Measurements from ENCODE around the gene TPBG.

TPBG gene

DNA sequence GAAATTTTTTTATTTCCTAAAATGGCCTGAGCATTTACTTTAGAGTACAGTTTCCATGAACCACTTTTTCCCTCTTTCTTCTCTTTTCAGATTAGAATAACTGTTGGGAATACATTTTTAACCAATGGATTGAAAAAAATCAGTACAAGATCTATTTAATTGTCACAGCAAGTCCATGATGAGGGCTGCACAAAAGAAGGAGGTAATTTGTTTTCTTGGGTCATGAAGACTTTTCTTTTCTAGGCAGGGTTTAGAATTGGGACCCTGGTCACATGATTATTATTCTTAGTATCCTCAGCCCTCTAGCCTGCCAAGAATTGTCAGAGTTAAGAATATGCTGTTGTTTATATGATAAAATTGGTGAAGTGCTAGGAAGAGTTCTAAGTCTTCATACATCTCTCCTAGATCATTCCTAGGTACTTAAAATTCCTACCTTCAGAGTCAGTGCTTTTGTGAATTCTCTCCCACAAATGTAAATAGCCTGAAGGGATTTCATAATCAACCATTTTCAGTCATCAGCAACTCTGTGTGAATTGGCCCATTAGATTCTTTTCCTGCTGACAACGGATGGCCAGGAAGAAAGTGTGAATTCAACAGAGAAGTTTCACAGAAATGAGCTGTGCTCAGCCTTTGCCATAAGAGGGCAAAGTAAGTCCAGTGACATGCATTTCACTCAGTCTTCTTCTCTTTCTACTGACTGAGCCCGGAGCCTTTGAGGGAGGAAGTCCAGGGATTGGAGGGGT, 32.4 kb upstream of the TPBG start:
- H3K27ac ChIP-seq (ENCODE audit: poor library complexity, severe bottlenecking): peak overlapping the region; percentile 55
- H3K36me3 ChIP-seq (ENCODE audit: low read depth): no peaks in the 10 kb centered on the region
- ATAC-seq (ENCODE audit: low read depth): peak; percentile 96
- TF ChIP-seq, protein P1, sequence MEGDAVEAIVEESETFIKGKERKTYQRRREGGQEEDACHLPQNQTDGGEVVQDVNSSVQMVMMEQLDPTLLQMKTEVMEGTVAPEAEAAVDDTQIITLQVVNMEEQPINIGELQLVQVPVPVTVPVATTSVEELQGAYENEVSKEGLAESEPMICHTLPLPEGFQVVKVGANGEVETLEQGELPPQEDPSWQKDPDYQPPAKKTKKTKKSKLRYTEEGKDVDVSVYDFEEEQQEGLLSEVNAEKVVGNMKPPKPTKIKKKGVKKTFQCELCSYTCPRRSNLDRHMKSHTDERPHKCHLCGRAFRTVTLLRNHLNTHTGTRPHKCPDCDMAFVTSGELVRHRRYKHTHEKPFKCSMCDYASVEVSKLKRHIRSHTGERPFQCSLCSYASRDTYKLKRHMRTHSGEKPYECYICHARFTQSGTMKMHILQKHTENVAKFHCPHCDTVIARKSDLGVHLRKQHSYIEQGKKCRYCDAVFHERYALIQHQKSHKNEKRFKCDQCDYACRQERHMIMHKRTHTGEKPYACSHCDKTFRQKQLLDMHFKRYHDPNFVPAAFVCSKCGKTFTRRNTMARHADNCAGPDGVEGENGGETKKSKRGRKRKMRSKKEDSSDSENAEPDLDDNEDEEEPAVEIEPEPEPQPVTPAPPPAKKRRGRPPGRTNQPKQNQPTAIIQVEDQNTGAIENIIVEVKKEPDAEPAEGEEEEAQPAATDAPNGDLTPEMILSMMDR (IDR thresholded peaks at IDR 0.05; ENCODE audit: poor library complexity, severe bottlenecking): peak; percentile 56
- H3K4me3 ChIP-seq (ENCODE audit: severe bottlenecking): no peak overlapping the region
- H3K9me3 ChIP-seq (ENCODE audit: severe bottlenecking): no peaks in the 10 kb centered on the region
- peaks cover 22% of the 10 kb centered on the region for H3K4me1 ChIP-seq (ENCODE audit: insufficient read depth, poor library complexity, severe bottlenecking)
- no peak for DNase-seq (ENCODE audit: low spot score)
- H3K27me3 ChIP-seq (ENCODE audit: insufficient read depth, poor library complexity, severe bottlenecking): no peaks in the 10 kb centered on the region

DNA sequence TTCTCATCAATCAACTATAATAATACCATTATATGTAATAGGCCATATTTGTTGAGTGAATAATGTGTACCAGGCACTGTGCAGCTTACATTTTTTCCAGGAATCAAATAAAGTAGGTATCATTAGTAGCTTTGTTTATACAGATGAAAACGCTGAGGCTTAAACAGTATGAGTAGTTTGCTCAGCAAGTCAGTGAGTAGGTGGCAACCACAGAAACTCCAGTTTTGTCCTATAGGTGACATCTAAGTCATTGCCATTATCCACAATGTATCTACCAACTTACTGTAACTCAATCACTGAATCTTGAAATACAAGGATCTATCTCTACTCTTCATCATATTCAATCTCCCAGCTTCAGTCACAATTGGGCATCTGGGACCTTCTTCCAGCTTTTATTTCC, 29.8 kb upstream of the TPBG start:
- no peaks in the 10 kb centered on the region for H3K9me3 ChIP-seq (ENCODE audit: severe bottlenecking)
- DNase-seq (ENCODE audit: low spot score): no peak
- no peaks in the 10 kb centered on the region for H3K36me3 ChIP-seq (ENCODE audit: low read depth)
- no peaks in the 10 kb centered on the region for H3K27me3 ChIP-seq (ENCODE audit: insufficient read depth, poor library complexity, severe bottlenecking)
- no peak overlapping the region for H3K27ac ChIP-seq (ENCODE audit: poor library complexity, severe bottlenecking)
- H3K4me1 ChIP-seq (ENCODE audit: insufficient read depth, poor library complexity, severe bottlenecking): peaks cover 30% of the 10 kb centered on the region
- no peak overlapping the region for H3K4me3 ChIP-seq (ENCODE audit: severe bottlenecking)
- ATAC-seq (ENCODE audit: low read depth): no peak
- TF ChIP-seq, protein P1 (IDR thresholded peaks at IDR 0.05; ENCODE audit: poor library complexity, severe bottlenecking): no peak

DNA sequence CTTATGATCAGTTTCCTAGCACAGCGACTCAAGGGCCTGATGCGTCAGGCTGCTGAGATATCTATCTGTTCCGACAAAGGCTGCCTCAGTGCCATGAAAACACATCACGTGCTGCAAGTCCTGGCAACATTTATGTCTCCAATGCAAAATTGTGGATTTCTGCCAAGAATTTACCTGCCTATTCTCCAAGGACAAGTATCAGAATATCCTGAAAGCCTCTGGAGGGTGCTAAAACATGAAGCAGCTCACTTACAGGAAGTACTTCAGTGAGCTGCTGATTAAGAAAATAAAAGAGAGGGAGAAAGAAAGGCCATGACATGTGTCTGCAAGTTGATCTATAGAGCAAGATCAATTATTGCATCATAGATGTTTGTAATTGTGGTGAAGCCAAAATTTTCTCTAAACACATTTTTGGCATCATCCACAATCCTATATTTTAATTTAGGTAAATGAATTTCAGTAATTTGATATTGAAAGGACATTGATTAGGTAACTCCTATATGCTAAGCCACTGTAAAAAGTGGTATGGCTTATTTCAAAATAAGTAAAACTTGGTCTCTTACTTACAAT, 25.8 kb upstream of the TPBG start:
- Histone ChIP-seq H3K27me3 (ENCODE audit: insufficient read depth, poor library complexity, severe bottlenecking) (no peaks in the 10 kb centered on the region), H3K9me3 (ENCODE audit: severe bottlenecking) (no peaks in the 10 kb centered on the region), H3K27ac (ENCODE audit: poor library complexity, severe bottlenecking) (peak overlapping the region; percentile 7), H3K36me3 (ENCODE audit: low read depth) (no peaks in the 10 kb centered on the region), H3K4me1 (ENCODE audit: insufficient read depth, poor library complexity, severe bottlenecking) (peaks cover 8% of the 10 kb centered on the region), H3K4me3 (ENCODE audit: severe bottlenecking) (no peak overlapping the region)
- TF ChIP-seq, protein P1 (IDR thresholded peaks at IDR 0.05; ENCODE audit: poor library complexity, severe bottlenecking): peak; percentile 51
- DNase-seq (ENCODE audit: low spot score) (no peak), ATAC-seq (ENCODE audit: low read depth) (peak; percentile 85)

DNA sequence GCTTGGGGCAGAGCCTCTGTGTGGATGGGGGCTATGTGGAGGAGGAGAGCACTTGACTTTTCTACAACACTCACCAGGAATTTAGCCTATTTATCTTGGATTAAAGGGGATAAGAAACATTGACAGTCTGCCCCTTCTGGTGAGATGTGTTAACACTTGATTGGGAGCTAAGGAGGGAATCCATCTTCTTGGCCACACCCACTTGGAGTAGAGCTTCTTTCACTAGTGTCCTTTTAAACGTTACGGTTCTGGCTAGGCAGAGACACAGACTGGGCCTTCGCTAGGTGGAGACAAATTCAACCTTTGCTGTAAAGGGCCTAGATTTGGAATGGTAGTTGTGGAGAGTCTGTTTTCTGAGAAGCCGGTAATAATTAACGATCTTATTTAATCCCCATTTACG, 15.5 kb upstream of the TPBG start:
- ATAC-seq (ENCODE audit: low read depth) (no peak), DNase-seq (ENCODE audit: low spot score) (no peak)
- peaks cover 1% of the 10 kb centered on the region for H3K9me3 ChIP-seq (ENCODE audit: severe bottlenecking)
- H3K27ac ChIP-seq (ENCODE audit: poor library complexity, severe bottlenecking): no peak overlapping the region
- no peaks in the 10 kb centered on the region for H3K4me1 ChIP-seq (ENCODE audit: insufficient read depth, poor library complexity, severe bottlenecking)
- no peak overlapping the region for H3K4me3 ChIP-seq (ENCODE audit: severe bottlenecking)
- no peaks in the 10 kb centered on the region for H3K27me3 ChIP-seq (ENCODE audit: insufficient read depth, poor library complexity, severe bottlenecking)
- no peaks in the 10 kb centered on the region for H3K36me3 ChIP-seq (ENCODE audit: low read depth)
- TF ChIP-seq, protein P1 (IDR thresholded peaks at IDR 0.05; ENCODE audit: poor library complexity, severe bottlenecking): no peak

DNA sequence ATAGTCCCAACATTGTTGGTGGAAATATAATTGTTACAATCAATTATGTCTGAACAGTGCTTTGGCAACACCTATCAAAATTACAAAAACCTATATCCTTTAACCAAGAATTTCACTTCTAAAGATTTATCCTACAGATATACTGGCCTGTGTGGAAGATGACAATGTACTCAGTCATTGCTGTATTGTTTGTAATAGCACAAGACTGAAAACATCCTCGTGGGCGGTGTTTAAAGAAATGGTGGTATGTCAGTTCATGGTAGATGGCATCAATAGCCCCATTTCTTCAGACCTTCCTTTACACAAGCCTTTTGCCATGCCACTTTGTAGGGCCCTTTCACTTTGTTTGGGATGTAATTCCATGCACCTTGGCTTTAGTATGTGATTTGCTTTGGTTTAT, 9.8 kb upstream of the TPBG start:
- Histone ChIP-seq H3K27ac (ENCODE audit: poor library complexity, severe bottlenecking) (no peak overlapping the region), H3K27me3 (ENCODE audit: insufficient read depth, poor library complexity, severe bottlenecking) (no peaks in the 10 kb centered on the region), H3K4me1 (ENCODE audit: insufficient read depth, poor library complexity, severe bottlenecking) (no peaks in the 10 kb centered on the region), H3K9me3 (ENCODE audit: severe bottlenecking) (no peaks in the 10 kb centered on the region), H3K36me3 (ENCODE audit: low read depth) (no peaks in the 10 kb centered on the region), H3K4me3 (ENCODE audit: severe bottlenecking) (no peak overlapping the region)
- TF ChIP-seq, protein P1 (IDR thresholded peaks at IDR 0.05; ENCODE audit: poor library complexity, severe bottlenecking): no peak
- no peak for DNase-seq (ENCODE audit: low spot score)
- ATAC-seq (ENCODE audit: low read depth): no peak
